ENCODE results near the gene FN3KRP. TPM values are rescaled to one million over a fixed set of nuclear protein-coding genes. Genes with fewer than 3 reads are reported as not detected.
A peak's percentile ranks its signal among the peaks of the same experiment; 100 is the strongest.

The FN3KRP gene, protein sequence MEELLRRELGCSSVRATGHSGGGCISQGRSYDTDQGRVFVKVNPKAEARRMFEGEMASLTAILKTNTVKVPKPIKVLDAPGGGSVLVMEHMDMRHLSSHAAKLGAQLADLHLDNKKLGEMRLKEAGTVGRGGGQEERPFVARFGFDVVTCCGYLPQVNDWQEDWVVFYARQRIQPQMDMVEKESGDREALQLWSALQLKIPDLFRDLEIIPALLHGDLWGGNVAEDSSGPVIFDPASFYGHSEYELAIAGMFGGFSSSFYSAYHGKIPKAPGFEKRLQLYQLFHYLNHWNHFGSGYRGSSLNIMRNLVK
- polyA plus RNA-seq (2012; rRNA removed), result 54.3 and 68.2 TPM in 2 replicates
- polyA plus RNA-seq (2012; cell fraction: cytosol; rRNA removed), result 54.0 and 58.2 TPM in 2 replicates
- polyA plus RNA-seq (2012; cell fraction: nucleus; rRNA removed), result 55.7 and 57.5 TPM in 2 replicates

DNA sequence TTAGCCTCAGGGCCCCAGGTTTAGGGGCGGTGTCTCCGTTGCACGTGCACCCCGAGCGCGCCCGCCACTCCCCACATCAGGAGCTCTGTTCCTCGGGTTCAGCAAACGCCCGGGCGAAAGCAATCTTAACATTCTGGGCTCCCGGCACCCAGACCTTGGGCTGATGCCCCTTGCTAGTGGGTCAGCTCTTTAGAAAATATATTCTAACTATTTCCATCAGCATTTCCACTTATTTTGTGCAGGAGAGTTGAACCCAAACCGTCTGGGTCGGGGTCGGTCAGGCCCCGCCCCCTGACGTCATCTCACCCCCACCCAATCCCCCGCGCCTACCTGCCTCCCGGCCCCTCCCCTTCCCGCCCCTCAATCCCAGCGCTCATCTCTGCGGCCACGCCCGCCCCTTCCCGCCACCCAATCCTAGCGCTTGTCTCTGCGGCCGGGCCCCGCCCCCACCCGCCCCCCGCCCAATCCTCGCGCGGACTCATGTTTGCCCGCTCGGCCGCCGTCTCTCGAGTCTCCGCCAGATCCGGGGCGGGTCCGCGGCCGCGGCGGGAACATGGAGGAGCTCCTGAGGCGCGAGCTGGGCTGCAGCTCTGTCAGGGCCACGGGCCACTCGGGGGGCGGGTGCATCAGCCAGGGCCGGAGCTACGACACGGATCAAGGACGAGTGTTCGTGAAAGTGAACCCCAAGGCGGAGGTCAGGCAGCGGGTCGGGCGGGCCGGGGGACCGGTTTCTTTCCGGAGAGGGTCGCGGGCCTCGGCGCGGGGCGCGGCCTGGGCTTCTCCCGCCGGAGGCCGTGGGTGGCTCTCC is at the start of gene FN3KRP:
FN3KRP (plus strand) TSS at position 504 of the 808 bp plus-strand sequence; CDS start at position 554, 50 bp downstream.
- CTCF ChIA-PET, result interaction anchor here (0.6 to 1.4 kb wide), 2 partner anchors 14 to 19 kb away, joined by 3 read pairs; no protein-coding TSS in a partner anchor
- H3K4me3 ChIP-seq (ENCODE audit: low read depth in 2 of 2, low read length in 1 of 2), result peak within 1 kb of the TSS; percentile 68 to 88

More for the DNA sequence above, at the start of gene FN3KRP:
- peak within 1 kb of the TSS; percentile 85 for H3K9ac ChIP-seq
- H3F3A ChIP-seq (replicated peaks; ENCODE audit: insufficient read depth), result peaks cover 5% of the 10 kb centered on the region
- H2AFZ ChIP-seq (ENCODE audit: low read depth), result peak within 1 kb of the TSS; percentile 96
- peak within 1 kb of the TSS; percentile 88 for H3K4me2 ChIP-seq
- peaks cover 7% of the 10 kb centered on the region; the same call in 1 of the 2 replicates for H4K20me1 ChIP-seq (ENCODE audit: insufficient read depth)
- H3K79me2 ChIP-seq (ENCODE audit: insufficient read depth), result peaks cover 28% of the 10 kb centered on the region
- H3K27ac ChIP-seq (ENCODE audit: low read depth in 2 of 2, low read length in 1 of 2), result peak within 1 kb of the TSS in 1 of 2 experiments; percentile 18; a peak in 2 of 4 replicates
- POLR2A ChIA-PET, result interaction anchor here (1.0 to 1.8 kb wide), 4 partner anchors 12 to 27 kb away, joined by 3 to 4 read pairs (median 4); partner anchors contain the start of gene FN3K
- DNase-seq, result peak; percentile 100
- no peaks in the 10 kb centered on the region for H3K27me3 ChIP-seq (ENCODE audit: insufficient read depth)
- peaks cover 13% of the 10 kb centered on the region in 2 experiments for H3K36me3 ChIP-seq (replicated peaks in 1 of 2; ENCODE audit: control insufficient read depth in 1 of 2, insufficient read depth in 2 of 2, low read length in 1 of 2)
- TF ChIP-seq NFIC (IDR thresholded peaks at IDR 0.05; ENCODE audit: borderline replicate concordance) (no peak), CHD2 (IDR thresholded peaks at IDR 0.05; ENCODE audit: low read length, partially characterized antibody) (peak; percentile 84), MXI1 (IDR thresholded peaks at IDR 0.05; ENCODE audit: low read depth, low read length) (peak; percentile 84), RFX5 (IDR thresholded peaks at IDR 0.05; ENCODE audit: low read length) (no peak), YY1 (IDR thresholded peaks at IDR 0.05; ENCODE audit: low read depth) (peak; percentile 82), RAD21 (IDR thresholded peaks at IDR 0.05; ENCODE audit: low read length) (no peak), GABPA (IDR thresholded peaks at IDR 0.05; ENCODE audit: low read depth) (peak; percentile 74), FOXJ3 (CRISPR knock-in tag; IDR thresholded peaks at IDR 0.05) (no peak), POLR2AphosphoS5 (IDR thresholded peaks at IDR 0.05; ENCODE audit: low read depth, low read length) (peak; percentile 72), TAF1 (IDR thresholded peaks at IDR 0.05; ENCODE audit: borderline replicate concordance, low read depth, low read length) (peak; percentile 91), NRF1 (IDR thresholded peaks at IDR 0.05; ENCODE audit: low read depth, low read length) (no peak), EP300 (IDR thresholded peaks at IDR 0.05; ENCODE audit: borderline replicate concordance in 1 of 2, low read depth in 1 of 2, low read length in 1 of 2) (no peak), SIN3A (IDR thresholded peaks at IDR 0.05; ENCODE audit: borderline replicate concordance, low read depth, low read length) (peak; percentile 89)
- TF ChIP-seq, protein P1, sequence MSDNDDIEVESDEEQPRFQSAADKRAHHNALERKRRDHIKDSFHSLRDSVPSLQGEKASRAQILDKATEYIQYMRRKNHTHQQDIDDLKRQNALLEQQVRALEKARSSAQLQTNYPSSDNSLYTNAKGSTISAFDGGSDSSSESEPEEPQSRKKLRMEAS (IDR thresholded peaks at IDR 0.05; ENCODE audit: low read depth), result peak; percentile 81; the same call in 1 of the 2 replicates
- TF ChIP-seq, protein P2, sequence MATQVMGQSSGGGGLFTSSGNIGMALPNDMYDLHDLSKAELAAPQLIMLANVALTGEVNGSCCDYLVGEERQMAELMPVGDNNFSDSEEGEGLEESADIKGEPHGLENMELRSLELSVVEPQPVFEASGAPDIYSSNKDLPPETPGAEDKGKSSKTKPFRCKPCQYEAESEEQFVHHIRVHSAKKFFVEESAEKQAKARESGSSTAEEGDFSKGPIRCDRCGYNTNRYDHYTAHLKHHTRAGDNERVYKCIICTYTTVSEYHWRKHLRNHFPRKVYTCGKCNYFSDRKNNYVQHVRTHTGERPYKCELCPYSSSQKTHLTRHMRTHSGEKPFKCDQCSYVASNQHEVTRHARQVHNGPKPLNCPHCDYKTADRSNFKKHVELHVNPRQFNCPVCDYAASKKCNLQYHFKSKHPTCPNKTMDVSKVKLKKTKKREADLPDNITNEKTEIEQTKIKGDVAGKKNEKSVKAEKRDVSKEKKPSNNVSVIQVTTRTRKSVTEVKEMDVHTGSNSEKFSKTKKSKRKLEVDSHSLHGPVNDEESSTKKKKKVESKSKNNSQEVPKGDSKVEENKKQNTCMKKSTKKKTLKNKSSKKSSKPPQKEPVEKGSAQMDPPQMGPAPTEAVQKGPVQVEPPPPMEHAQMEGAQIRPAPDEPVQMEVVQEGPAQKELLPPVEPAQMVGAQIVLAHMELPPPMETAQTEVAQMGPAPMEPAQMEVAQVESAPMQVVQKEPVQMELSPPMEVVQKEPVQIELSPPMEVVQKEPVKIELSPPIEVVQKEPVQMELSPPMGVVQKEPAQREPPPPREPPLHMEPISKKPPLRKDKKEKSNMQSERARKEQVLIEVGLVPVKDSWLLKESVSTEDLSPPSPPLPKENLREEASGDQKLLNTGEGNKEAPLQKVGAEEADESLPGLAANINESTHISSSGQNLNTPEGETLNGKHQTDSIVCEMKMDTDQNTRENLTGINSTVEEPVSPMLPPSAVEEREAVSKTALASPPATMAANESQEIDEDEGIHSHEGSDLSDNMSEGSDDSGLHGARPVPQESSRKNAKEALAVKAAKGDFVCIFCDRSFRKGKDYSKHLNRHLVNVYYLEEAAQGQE (IDR thresholded peaks at IDR 0.05; ENCODE audit: low read depth, low read length), result peak; percentile 57; the same call in 1 of the 2 replicates
- TF ChIP-seq, protein P3, sequence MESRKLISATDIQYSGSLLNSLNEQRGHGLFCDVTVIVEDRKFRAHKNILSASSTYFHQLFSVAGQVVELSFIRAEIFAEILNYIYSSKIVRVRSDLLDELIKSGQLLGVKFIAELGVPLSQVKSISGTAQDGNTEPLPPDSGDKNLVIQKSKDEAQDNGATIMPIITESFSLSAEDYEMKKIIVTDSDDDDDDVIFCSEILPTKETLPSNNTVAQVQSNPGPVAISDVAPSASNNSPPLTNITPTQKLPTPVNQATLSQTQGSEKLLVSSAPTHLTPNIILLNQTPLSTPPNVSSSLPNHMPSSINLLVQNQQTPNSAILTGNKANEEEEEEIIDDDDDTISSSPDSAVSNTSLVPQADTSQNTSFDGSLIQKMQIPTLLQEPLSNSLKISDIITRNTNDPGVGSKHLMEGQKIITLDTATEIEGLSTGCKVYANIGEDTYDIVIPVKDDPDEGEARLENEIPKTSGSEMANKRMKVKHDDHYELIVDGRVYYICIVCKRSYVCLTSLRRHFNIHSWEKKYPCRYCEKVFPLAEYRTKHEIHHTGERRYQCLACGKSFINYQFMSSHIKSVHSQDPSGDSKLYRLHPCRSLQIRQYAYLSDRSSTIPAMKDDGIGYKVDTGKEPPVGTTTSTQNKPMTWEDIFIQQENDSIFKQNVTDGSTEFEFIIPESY (IDR thresholded peaks at IDR 0.05; ENCODE audit: borderline replicate concordance, low read depth), result peak; percentile 87; the same call in 1 of the 2 replicates
- no peaks in the 10 kb centered on the region for H3K9me3 ChIP-seq
- WGBS (ENCODE audit: low lambda C conversion rate), result 1% methylated on average over 43 of the region's 75 CpGs
- H3K9me2 ChIP-seq, result no peaks in the 10 kb centered on the region
- H3K4me1 ChIP-seq (ENCODE audit: control insufficient read depth in 1 of 2, insufficient read depth in 2 of 2, low read depth in 1 of 2, low read length in 1 of 2), result peaks cover 0 to 13% of the 10 kb centered on the region in 2 experiments; a peak in 1 of 4 replicates

Measured in SK-N-SH (cell line).